Colonic mucosa (tissue), 4 donors: Measurements from ENCODE around the gene C10orf143. TPM values are rescaled to one million over a fixed set of nuclear protein-coding genes. Genes with fewer than 3 reads are reported as not detected.

Experiments
- DNase-seq: peaks from one replicate; pipeline ENCODE4 v3.0.0-alpha.2; 2020
- H3K27ac ChIP-seq: fragments of 200-600 bp; one replicate; pipeline ENCODE4 v1.8.0; 2021
- H3K27me3 ChIP-seq: fragments of 200-600 bp; one replicate; pipeline ENCODE4 v1.8.0; 2021
- H3K36me3 ChIP-seq: fragments of 200-600 bp; one replicate; pipeline ENCODE4 v1.8.0; 2021
- H3K4me1 ChIP-seq: fragments of 200-600 bp; one replicate; pipeline ENCODE4 v1.8.0; 2021; ENCODE audit warnings: mild to moderate bottlenecking
- H3K4me3 ChIP-seq: fragments of 200-600 bp; one replicate; pipeline ENCODE4 v1.8.0; 2021
- H3K9ac ChIP-seq, 2 donors: one replicate each; pipeline ENCODE4 v1.7.0; 2013; ENCODE audit warnings: control low read depth in 2 of 2, low read depth in 2 of 2, low read length in 2 of 2
- H3K9me3 ChIP-seq: fragments of 200-600 bp; one replicate; pipeline ENCODE4 v1.8.0; 2021
- intact Hi-C: fragments of 100-400 bp; cut with DNase I; formaldehyde crosslinking; loops from one replicate; pipeline ENCODE4 v1.14.1; 2022
- total RNA-seq, 2 donors: library from RNA; stranded (reverse); fragmentation: NEBNext Ultra II Directional in 1 of 2; extraction: Animal tissue kit (Norgen Biotek cat#: 25700) in 1 of 2; gene quantifications; one replicate each; pipeline ENCODE4 v1.2.1, GENCODE V29; 2021
- TF ChIP-seq, protein P1 (sequence below): fragments of 200-600 bp; IDR thresholded peaks from one replicate; pipeline ENCODE4 v1.8.0; 2022; ENCODE audit warnings: antibody characterized with exemption, mild to moderate bottlenecking
- donor health status: healthy.
- donor health status: DM: no; HTN: no; CAD: no.
- donor health status: DM: no; HTN: no; CAD: no.

Gene C10orf143
- total RNA-seq, 2 donors from 2014 or later = 1.9 to 3.1 TPM

DNA sequence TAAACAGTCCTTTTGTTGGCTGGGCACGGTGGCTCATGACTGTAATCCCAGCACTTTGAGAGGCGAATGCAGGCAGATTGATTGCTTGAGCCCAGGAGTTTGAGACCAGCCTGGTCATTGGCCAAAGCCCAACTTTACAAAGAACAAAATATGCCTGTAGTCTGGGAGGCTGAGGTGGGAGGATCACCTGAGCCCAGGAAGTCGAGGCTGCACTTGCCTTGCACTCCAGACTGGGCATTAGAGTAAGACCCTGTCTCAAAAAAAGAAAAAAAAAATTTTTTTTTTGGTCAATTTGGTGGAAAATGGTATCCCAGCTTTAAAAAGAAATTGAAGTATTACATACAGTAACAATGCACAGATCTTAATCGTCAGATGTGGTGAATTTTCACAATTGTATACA lies 30.4 kb upstream of the C10orf143 start:
- DNase-seq = no peak
- TF ChIP-seq, protein P1, sequence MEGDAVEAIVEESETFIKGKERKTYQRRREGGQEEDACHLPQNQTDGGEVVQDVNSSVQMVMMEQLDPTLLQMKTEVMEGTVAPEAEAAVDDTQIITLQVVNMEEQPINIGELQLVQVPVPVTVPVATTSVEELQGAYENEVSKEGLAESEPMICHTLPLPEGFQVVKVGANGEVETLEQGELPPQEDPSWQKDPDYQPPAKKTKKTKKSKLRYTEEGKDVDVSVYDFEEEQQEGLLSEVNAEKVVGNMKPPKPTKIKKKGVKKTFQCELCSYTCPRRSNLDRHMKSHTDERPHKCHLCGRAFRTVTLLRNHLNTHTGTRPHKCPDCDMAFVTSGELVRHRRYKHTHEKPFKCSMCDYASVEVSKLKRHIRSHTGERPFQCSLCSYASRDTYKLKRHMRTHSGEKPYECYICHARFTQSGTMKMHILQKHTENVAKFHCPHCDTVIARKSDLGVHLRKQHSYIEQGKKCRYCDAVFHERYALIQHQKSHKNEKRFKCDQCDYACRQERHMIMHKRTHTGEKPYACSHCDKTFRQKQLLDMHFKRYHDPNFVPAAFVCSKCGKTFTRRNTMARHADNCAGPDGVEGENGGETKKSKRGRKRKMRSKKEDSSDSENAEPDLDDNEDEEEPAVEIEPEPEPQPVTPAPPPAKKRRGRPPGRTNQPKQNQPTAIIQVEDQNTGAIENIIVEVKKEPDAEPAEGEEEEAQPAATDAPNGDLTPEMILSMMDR = no peak
- Histone ChIP-seq H3K27ac (no peak overlapping the region), H3K4me1 (peaks cover 3% of the 10 kb centered on the region), H3K9ac (no peak overlapping the region), H3K27me3 (no peaks in the 10 kb centered on the region), H3K36me3 (peaks cover 5% of the 10 kb centered on the region), H3K9me3 (no peaks in the 10 kb centered on the region), H3K4me3 (no peak overlapping the region)
- intact Hi-C loops = no loop called here

DNA sequence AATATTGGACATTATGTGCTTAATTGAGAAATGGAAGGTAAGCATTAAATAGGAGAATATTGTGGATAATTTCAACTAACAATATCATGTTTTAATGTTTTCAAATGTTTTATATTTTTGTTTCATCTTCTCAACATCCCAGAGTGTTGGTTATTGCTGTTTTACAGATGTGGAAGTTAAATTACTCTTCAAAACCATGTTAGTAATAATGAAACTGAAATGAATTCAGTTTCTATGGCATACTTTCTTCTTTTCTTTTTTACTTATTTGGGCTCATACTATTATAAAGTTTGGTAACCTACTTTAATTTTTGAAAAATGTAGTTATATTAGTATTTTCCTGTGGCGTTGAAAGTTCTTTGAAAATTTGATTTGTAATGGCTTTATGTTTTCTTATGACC lies 29.8 kb upstream of the C10orf143 start:
- Histone ChIP-seq H3K36me3 (peaks cover under 1% of the 10 kb centered on the region), H3K27ac (no peak overlapping the region), H3K27me3 (no peaks in the 10 kb centered on the region), H3K4me1 (peaks cover 3% of the 10 kb centered on the region), H3K9ac (no peak overlapping the region), H3K4me3 (no peak overlapping the region), H3K9me3 (no peaks in the 10 kb centered on the region)
- TF ChIP-seq, protein P1 = no peak
- intact Hi-C loops = no loop called here
- DNase-seq = no peak

DNA sequence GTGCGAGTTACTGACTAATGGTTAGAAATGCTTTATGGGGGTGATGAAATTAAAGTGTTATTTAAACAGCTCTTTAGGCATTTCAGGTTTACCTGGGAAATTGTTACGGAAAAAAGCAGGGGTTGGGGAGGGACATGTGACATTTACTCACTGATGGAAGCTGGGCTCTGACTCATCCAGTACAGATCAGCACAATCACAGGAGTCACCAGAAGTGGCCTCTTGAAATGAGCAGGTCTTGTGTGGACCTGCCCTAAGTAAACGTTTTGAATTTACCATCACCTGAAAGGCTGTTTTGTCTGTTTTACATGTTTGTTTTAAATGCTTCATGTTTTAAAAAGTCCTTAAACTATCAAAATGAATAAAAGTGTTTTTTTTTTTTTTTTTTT lies 27.8 kb upstream of the C10orf143 start:
- Histone ChIP-seq H3K9ac (no peak overlapping the region), H3K27me3 (no peaks in the 10 kb centered on the region), H3K9me3 (no peaks in the 10 kb centered on the region), H3K4me1 (peaks cover 3% of the 10 kb centered on the region), H3K4me3 (no peak overlapping the region), H3K36me3 (no peaks in the 10 kb centered on the region), H3K27ac (no peak overlapping the region)
- TF ChIP-seq, protein P1 = no peak
- intact Hi-C loops = no loop called here
- DNase-seq = no peak

DNA sequence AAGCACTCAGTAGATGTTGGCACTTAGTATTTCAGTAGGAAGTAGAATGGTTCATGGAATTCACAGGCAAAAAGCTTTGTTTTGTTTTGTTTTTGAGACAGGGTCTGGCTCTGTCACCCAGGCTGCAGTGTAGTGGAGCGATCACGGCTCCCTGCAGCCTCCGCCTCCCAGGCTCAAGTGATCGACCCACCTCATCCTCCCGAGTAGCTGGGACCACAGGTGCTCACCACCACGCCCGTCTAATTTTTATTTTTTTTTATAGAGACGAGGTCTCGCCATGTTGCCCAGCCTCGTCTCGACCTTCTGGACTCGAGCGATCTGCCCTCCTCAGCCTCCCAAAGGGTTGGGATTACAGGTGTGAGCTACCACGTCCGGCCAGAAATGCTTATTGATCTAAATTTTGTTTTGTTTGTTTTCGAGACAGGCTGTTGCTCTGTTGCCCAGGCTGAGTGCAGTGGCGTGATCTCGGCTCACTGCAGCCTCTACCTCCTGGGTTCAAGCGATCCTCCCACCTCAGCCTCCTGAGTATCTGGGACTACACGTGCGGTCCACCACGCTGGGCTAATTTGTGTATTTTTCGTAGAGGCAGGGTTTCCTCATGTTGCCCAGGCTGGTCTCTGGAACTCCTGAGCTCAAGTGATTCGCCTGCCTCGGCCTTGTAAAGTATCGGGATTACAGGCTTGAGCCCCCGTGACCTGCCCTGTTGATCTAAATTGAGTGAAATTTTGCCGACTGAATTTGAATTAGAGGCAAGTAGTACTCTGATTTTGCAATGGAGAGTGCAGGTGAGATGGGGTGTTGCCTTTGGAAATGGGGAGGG lies 27.2 kb upstream of the C10orf143 start:
- Histone ChIP-seq H3K9me3 (no peaks in the 10 kb centered on the region), H3K36me3 (no peaks in the 10 kb centered on the region), H3K9ac (peak overlapping the region in 1 of 2 donors; percentile 84), H3K4me3 (peak overlapping the region; percentile 96), H3K27ac (no peak overlapping the region), H3K4me1 (peaks cover 3% of the 10 kb centered on the region), H3K27me3 (no peaks in the 10 kb centered on the region)
- DNase-seq = no peak
- intact Hi-C loops = no loop called here
- TF ChIP-seq, protein P1 = no peak

DNA sequence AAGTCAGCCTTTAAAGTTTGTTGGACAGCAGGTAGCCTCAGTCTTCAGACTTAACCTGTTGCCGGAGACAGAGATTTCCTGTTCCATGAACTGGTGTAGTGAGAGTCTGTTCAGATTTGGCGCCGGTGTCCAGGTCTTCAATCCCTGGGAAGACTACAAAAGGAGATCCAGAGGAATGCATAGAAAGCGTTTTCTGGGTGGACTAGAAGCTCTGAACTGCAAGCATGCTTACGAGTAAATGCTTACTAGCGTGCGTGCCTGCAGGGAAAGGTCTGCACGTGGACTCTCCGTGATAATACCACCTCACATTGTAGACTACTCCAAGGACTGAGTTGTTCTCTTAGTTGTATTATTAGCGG lies 26.4 kb upstream of the C10orf143 start:
- Histone ChIP-seq H3K9me3 (no peaks in the 10 kb centered on the region), H3K9ac (peak overlapping the region; percentile 80 to 84), H3K27me3 (no peaks in the 10 kb centered on the region), H3K4me1 (peaks cover 3% of the 10 kb centered on the region), H3K36me3 (no peaks in the 10 kb centered on the region), H3K4me3 (peak overlapping the region; percentile 96), H3K27ac (peak overlapping the region; percentile 75)
- intact Hi-C loops = no loop called here
- TF ChIP-seq, protein P1 = no peak
- no peak for DNase-seq
